Testis (tissue), 3 donors: ENCODE results near the gene SCARB1. TPM values are rescaled to one million over a fixed set of nuclear protein-coding genes. Genes with fewer than 3 reads are reported as not detected.

Experiments
- DNase-seq: peaks from one replicate; pipeline ENCODE4 v3.0.0-alpha.2; 2019
- H3K27ac ChIP-seq, 2 donors: fragments of 200-600 bp; sonication (generic); one replicate each; pipeline ENCODE4 v1.5.1; 2019
- H3K27me3 ChIP-seq: fragments of 200-600 bp; sonication (generic); one replicate; pipeline ENCODE4 v1.5.1; 2019
- H3K36me3 ChIP-seq: fragments of 200-600 bp; sonication (generic); one replicate; pipeline ENCODE4 v1.5.1; 2017; ENCODE audit warnings: low read depth; ENCODE audit errors: missing control alignments
- H3K4me1 ChIP-seq: fragments of 200-600 bp; sonication (generic); one replicate; pipeline ENCODE4 v1.5.1; 2019
- H3K4me3 ChIP-seq, 2 donors: fragments of 200-600 bp; sonication (generic); one replicate each; pipeline ENCODE4 v1.5.1; 2017 to 2019
- H3K9me3 ChIP-seq: fragments of 200-600 bp; sonication (generic); one replicate; pipeline ENCODE4 v1.5.1; 2017
- POLR2A ChIP-seq: fragments of 450-650 bp; IDR thresholded peaks from one replicate; pipeline ENCODE4 v1.6.1; 2017; ENCODE audit warnings: antibody characterized with exemption, mild to moderate bottlenecking, moderate library complexity
- WGBS, 2 donors: methylation state at CpG; one replicate each; pipeline ENCODE4 v1.1.5; 2018; 5-methylcytosine and 5-hydroxymethylcytosine counted together
- intact Hi-C: fragments of 100-400 bp; cut with DNase I; formaldehyde crosslinking; loops from one replicate; pipeline ENCODE4 v1.15.1; 2023; ENCODE audit warnings: low total_unique reads
- polyA plus RNA-seq: library from polyadenylated mRNA; stranded (reverse); fragments of 350-450 nt; fragmentation: Illumina TruSeq; extraction: RNeasy Lipid Tissue Mini Kit (QIAGEN cat#74804); gene quantifications from one replicate; pipeline ENCODE4 v1.2.3, GENCODE V29; 2014; ENCODE audit warnings: low read depth, low replicate concordance; ENCODE audit not compliant: insufficient read depth
- total RNA-seq, 2 donors: library from RNA; depleted of rRNA; stranded (reverse); fragments of >200 nt; gene quantifications; one replicate each; pipeline ENCODE4 v1.2.3, GENCODE V29; 2016
- TF ChIP-seq, protein P1 (sequence below), 3 experiments: fragments of 450-650 bp in 2 of 3; fragments of 200-600 bp in 1 of 3; sonication (generic) in 1 of 3; IDR thresholded peaks; one replicate each; pipeline ENCODE4 v1.5.1; 2016 to 2019; ENCODE audit warnings: antibody characterized with exemption in 3 of 3, mild to moderate bottlenecking in 2 of 3, moderate library complexity in 1 of 3

The SCARB1 gene
- total and polyA plus RNA-seq, 3 donors from 2014 or later: 46.9 to 116 (median 73.6) TPM

DNA sequence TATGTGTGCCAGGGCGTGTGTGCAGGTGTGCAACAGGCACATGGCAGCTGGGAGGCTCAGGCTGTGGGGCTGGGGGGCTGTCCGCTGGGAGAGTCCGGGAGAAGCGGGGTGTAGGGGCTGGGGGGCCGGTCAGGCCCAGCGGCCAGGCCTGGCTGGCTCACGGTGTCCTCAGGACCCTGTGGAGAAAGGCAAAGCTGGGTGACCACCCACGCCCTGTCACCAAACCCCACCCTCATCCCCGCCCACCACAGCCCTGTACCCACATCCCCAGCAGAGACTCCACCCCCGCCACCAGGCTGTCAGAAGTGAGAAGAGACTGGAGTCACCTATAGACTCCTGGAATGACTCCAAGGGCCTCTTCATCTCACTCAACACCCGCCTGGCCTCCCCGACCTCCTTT lies 85.3 kb downstream of the SCARB1 start:
- no peaks in the 10 kb centered on the region for H3K36me3 ChIP-seq
- no peak overlapping the region for H3K27ac ChIP-seq
- WGBS, 2 donors: 91 to 93% methylated on average over 5 to 12 of the region's 12 CpGs
- H3K4me3 ChIP-seq: no peak overlapping the region
- intact Hi-C loops: no loop called here
- no peaks in the 10 kb centered on the region for H3K4me1 ChIP-seq
- no peaks in the 10 kb centered on the region for H3K9me3 ChIP-seq
- H3K27me3 ChIP-seq: no peaks in the 10 kb centered on the region
- no peak for DNase-seq
- no peak for TF ChIP-seq POLR2A
- TF ChIP-seq, protein P1, sequence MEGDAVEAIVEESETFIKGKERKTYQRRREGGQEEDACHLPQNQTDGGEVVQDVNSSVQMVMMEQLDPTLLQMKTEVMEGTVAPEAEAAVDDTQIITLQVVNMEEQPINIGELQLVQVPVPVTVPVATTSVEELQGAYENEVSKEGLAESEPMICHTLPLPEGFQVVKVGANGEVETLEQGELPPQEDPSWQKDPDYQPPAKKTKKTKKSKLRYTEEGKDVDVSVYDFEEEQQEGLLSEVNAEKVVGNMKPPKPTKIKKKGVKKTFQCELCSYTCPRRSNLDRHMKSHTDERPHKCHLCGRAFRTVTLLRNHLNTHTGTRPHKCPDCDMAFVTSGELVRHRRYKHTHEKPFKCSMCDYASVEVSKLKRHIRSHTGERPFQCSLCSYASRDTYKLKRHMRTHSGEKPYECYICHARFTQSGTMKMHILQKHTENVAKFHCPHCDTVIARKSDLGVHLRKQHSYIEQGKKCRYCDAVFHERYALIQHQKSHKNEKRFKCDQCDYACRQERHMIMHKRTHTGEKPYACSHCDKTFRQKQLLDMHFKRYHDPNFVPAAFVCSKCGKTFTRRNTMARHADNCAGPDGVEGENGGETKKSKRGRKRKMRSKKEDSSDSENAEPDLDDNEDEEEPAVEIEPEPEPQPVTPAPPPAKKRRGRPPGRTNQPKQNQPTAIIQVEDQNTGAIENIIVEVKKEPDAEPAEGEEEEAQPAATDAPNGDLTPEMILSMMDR (IDR thresholded peaks at IDR 0.05): no peak

DNA sequence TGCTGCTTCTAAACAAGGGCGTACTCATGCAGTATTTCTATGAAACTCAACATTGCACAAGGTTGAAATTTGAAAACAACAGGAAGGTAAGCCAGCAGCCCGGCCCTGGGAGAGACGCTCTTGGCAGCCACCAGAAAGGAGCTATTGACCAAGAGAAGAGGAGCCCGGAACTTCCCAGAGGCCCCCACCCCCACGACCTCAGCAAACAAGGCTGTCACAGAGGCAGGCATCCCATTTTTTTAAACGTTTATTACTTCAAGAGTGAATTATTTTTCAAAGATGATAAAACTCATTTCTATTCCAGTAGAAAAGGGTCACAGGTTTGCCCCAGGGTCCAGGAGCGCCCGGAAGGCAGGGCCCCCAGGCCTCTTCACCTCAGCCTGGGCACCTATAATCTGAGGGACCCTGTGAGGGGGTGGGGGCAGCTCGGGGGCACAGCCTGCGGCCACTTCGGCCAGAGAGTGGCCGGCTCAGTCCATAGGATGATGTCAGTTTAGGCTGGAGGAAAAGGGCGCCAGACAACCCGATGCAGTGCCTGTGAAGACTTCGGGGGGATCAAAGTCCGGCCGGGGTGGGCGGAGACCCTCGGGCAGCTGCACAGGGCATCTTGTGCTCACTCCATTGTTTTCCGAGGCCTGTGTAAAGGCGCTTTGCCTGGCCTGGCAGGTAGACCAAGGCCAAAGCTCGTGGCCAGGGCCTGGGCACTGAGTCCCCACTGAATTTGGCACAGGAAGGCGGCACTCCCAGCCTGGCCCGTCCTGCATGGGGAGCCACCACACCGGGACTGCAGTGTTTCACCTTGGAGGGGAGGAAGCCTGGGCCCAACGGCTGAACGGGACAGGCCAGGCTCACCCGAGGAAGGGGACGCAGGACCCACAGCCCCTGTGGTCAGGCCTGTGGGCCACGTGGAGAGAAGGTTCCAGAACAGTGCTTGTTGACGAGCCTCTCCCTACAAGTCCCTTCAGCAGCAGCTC lies 86.0 kb downstream of the SCARB1 start:
- H3K4me1 ChIP-seq: no peaks in the 10 kb centered on the region
- intact Hi-C loops: no loop called here
- H3K27ac ChIP-seq: no peak overlapping the region
- H3K9me3 ChIP-seq: no peaks in the 10 kb centered on the region
- H3K36me3 ChIP-seq: no peaks in the 10 kb centered on the region
- TF ChIP-seq POLR2A: no peak
- TF ChIP-seq, protein P1 (IDR thresholded peaks at IDR 0.05): no peak
- no peak for DNase-seq
- H3K4me3 ChIP-seq: no peak overlapping the region
- H3K27me3 ChIP-seq: no peaks in the 10 kb centered on the region
- WGBS, 2 donors: 77 to 78% methylated on average over 15 to 23 of the region's 31 CpGs

DNA sequence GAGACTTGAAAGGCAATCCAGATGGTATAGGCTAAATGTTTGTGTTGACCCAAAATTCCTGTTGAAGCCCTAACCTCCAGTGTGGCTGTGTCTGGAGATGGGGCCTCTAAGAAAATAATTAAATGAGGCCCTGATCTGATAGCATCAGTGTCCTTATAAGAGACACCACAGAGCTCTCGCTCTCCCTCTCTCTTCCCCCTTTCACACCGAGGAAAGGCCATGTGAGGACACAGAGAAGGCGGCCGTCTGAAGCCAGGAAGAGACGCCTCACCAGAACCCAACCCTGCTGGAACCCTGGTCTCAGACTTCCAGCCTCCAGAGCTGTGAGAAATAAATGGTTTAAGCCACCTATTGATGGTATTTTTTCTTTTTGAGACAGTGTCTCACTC lies 87.5 kb downstream of the SCARB1 start:
- H3K4me3 ChIP-seq: no peak overlapping the region
- H3K4me1 ChIP-seq: peaks cover 7% of the 10 kb centered on the region
- no peak overlapping the region for H3K27ac ChIP-seq
- DNase-seq: no peak
- H3K27me3 ChIP-seq: no peaks in the 10 kb centered on the region
- intact Hi-C loops: no loop called here
- TF ChIP-seq, protein P1 (IDR thresholded peaks at IDR 0.05): no peak
- TF ChIP-seq POLR2A: no peak
- H3K36me3 ChIP-seq: no peaks in the 10 kb centered on the region
- WGBS, 2 donors: 89 to 90% methylated on average over 5 of the region's 5 CpGs
- H3K9me3 ChIP-seq: no peaks in the 10 kb centered on the region

GRCh38 chr12:124774462-124775167 lies 89.0 kb downstream of the SCARB1 start:
- Histone ChIP-seq H3K9me3 (no peaks in the 10 kb centered on the region), H3K27me3 (no peaks in the 10 kb centered on the region), H3K4me3 (no peak overlapping the region), H3K27ac (peak overlapping the region in 1 of 2 donors; percentile 26), H3K36me3 (no peaks in the 10 kb centered on the region), H3K4me1 (peaks cover 7% of the 10 kb centered on the region)
- no peak for DNase-seq
- WGBS, 2 donors: 54 to 55% methylated on average over 15 of the region's 15 CpGs
- intact Hi-C loops: loop anchor here (5.0 kb wide), 1 partner anchor 732 kb away; no protein-coding TSS in a partner anchor
- TF ChIP-seq, protein P1 (IDR thresholded peaks at IDR 0.05): no peak
- no peak for TF ChIP-seq POLR2A
